GM21529 (cell line): ENCODE measurements around the gene P2RX2.

ENCODE experiments used
- ATAC-seq: cut with Tn5 transposase; IDR thresholded peaks from one replicate; pipeline ENCODE4 v1.9.1; 2021; ENCODE audit not compliant: unreplicated experiment

The P2RX2 gene

GRCh38 chr12:132602572-132603239 lies 15.9 kb upstream of the P2RX2 start:
- no peak for ATAC-seq

GRCh38 chr12:132603240-132604150 lies 15.1 kb upstream of the P2RX2 start:
- no peak for ATAC-seq

DNA sequence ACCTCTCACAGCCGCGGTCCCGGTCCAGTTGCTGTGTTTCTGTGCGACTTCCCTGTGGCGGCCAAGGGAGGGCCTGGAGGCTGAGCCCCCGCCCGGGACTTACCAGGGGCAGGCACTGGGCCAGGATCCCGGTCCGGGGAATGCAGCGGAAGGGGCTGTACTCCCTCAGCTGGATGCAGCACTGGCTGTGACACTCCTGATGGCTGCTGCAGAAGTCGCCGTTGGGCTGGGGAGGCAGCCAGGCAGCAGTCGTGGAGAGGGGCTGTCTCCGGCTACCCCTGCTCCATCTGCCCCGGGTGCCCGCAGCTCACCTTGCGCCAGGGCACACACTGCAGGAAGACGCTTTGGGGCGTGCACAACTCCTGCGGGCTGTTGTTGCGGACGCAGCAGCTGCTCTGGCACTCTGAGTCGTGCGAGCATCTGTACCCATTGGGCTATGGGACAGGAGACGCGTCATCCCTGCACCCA lies 14.4 kb upstream of the P2RX2 start:
- ATAC-seq = no peak

DNA sequence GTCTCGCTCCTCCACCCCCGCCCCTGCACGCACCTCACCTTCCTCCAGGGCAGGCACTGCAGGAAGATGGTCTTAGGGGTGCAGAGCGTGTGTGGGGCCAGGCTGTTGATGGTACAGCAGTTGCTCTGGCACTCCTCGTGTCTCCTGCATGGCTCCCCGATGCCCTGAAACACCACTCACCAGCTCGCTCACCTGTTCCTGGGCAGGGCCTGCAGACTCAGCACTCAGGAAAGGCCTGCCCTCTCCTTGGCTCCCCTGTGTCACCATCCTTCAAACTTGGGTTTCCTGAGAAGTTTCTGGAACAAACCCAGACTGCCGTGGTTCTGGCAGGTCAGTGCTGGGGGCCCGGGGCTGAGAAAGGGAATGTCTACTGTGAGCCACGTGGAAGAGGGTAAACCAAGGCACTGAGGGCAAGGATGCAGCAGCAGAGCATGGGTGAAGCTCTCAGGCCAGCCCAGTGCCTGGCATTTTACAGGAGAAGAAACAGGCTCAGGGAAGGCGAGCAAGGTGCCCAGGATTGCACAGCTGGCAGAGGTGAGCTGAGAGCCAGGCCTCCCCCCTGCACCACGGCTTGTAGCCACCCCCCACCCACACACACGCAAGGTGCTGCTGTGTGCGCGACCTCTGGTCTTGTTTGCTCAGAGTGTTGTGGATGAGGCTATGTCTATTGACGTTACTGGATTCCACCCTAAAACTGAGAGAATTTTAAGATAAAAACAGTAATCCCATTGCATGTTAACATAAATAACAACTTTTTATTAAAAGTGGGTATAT lies 13.7 kb upstream of the P2RX2 start:
- no peak for ATAC-seq

DNA sequence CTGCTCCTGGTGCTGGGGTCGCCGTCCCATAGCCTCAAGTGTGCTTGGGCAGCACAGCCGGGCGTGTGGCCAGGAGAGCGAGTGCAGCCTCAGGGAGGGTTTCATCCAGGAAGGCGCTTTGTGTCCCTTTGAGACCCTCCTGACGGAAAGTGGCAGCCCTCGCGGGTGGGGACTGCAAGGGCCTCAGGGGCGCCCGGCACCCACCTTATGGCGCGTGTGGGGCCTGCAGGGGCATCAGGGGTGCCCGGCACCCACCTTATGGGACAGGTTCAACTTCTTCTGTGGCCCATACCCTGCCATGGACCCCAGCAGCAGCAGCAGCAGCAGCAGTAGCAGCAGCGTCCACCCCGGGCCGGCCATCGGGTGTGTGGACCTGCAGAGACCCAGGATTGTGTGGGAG lies 12.7 kb upstream of the P2RX2 start:
- ATAC-seq = no peak

GRCh38 chr12:132606466-132606865 lies 12.1 kb upstream of the P2RX2 start:
- no peak for ATAC-seq

- ATAC-seq = no peak
These were observed 11.6 kb upstream of the P2RX2 start for GRCh38 chr12:132606927-132607326.

GRCh38 chr12:132608231-132609171 lies 10.1 kb upstream of the P2RX2 start:
- no peak for ATAC-seq

- ATAC-seq = no peak
These were observed 8.4 kb upstream of the P2RX2 start, which contains the start of gene LRCOL1 for GRCh38 chr12:132610051-132610759. Gene LRCOL1, minus strand, starts transcription at chr12:132610582. Its CDS starts 4,331 bp downstream, at chr12:132606251.

DNA sequence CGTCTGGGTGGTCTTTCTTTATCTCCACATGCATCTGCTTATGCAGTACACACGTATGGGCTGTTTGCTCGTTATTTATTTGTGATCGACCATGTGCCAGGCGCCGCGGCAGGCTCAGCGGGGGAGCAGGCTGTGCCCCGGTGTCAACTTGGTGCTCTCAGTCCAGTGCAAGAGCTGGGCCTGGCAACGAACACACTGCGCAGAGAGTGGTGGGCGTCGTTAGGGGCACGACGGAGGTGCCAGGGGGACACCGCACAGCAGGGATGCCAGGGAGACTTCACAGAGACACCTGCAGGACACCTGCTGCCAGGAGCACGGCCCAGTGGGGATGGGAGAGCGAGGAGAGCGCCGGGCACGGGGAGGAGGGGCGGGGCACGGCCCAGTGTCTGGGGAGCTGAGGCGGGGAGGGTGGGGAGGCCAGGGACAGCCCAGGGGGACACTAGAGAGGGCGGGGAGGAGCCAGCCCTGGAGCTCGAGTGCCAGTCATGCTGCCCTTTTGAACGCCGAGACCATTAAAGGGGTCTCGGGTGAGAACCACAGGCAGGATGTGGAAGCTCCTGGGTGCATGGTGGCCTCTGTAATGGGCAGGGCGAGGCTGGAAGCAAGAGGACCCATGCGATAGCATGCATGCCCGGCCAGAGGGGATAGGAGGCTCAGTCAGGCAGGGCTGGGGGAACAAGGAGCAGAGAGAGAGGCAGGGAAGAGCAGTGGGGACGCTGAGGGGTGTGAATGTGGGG lies 7.5 kb upstream of the P2RX2 start:
- ATAC-seq = no peak

DNA sequence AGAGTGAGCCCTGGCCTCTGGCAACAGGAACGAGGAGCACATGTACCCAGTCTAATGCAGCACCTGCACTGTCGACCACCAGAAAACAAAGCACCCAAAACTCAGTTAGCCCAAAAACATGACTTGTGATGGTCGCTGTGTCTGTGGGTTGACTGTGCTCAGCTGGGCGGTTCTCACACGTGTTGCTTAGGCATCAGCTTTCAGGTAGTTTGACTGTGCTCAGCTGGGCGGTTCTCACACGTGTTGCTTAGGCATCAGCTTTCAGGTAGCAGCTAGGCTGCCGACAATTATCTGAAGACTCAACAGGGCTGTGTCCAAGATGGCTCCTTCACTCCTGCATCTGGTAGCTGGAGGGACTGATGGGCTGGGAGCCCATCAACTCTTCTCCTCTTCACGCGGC lies 7.0 kb upstream of the P2RX2 start:
- no peak for ATAC-seq

- ATAC-seq = no peak
These were observed 4.5 kb upstream of the P2RX2 start for GRCh38 chr12:132614029-132614428.

DNA sequence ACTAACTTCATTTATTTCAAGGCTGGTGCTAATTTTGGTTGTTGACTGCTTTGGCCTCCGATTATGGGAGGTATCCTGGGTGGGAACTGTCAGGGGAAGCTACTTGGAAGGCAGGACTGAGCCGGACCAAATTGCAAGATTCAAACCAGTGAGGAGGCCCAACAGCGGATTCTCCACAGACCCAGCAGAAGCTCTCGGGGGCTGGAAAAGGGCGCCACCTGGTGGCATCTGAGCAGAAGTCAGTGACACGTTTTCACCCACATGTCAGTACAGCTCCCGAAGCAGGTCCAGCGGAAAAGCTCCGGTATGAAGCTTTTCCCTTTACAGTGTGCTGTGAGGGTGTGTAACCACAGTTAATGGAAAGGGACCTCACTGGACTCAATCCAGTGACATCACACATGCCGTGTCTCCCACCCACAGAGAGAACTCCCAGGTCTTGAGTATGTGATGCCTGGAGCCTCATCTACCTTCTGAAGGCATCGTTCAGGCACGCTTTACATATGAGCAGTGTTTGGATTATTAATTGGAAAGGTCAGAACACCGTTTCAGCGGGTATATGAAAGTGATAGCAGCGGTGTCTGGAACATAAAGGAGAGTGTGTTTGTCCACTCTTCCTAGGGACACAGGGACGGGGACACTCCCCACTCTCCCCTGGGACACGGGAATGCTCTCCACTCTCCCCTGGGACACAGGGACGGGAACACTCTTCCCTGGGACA lies 3.6 kb upstream of the P2RX2 start:
- no peak for ATAC-seq

GRCh38 chr12:132615579-132616038 lies 3.0 kb upstream of the P2RX2 start:
- ATAC-seq = no peak

DNA sequence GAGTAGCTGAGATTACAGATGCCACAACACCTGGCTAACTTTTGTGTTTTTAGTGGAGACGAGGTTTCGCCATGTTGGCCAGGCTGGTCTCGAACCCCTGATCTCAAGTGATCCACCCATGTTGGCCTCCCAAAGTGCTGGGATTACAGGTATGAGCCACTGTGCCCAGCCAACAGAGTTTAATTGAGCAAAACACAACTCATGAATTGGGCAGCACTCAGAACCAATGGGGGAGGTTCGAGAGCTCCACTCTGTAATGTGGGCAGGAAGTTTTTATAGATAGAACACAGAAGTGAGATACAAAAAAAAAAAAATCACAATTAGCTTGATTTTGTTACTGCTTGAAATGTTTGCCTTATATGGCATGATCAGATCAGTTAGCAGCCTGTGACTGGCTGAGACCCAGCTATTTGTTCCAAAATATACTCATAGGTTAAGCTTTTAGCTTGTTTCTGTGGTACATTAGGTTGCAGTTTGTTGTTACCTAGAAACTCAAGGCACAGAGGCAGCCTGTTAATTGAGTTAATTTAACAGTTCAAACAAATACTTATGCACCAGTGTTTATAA lies 1.4 kb upstream of the P2RX2 start:
- no peak for ATAC-seq

DNA sequence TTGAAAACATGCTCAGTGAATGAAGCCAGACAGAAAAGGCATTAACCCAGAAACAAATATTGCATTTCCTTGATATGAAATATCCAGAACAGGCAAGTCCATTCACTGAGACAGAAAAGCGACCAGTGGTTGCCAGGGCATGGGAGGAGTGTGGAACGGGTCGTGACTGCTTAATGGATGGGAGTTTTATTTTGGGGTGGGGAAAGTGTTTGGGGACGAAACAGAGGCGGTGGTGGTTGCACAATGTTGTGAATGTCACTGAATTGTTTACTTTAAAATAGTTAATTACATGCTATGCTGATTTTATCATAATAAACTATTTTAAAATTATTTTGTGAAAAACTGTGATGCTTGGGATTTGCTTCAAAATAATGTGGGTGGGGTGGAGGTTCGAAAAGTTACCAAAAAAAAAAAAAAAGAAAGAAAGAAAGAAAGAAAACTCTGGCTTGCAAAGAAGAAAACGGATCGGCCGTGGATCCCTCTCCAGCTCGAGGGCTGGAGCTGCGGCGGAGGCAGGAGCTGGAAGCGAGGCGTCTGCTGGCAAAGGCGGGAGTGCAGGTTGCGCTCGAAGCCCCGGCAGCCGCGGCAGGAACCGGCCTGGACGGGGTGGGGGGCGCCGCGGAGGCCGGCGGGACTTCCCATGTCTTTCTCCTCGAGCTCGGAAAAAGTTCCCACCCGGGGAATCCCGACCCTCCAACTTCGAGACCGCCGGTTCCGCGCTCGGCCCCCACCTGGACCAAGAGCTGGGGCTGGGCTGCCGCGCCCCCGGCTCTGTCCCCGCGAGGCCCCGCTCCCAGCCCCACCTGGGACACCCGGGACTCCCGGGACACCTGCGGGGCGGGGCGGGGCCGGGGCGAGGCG lies 524 bp upstream of the P2RX2 start:
- ATAC-seq = no peak

- ATAC-seq = no peak
These were observed 452 bp downstream of the P2RX2 start for GRCh38 chr12:132619071-132619385.
